Ovary (tissue), 3 donors: ENCODE data around the gene RSPH1.

Source experiments
- CTCF ChIP-seq, 3 donors: fragments of 450-650 bp in 2 of 3; fragments of 200-600 bp in 1 of 3; IDR thresholded peaks; one replicate each; pipeline versions ENCODE4 v1.5.1 to v1.8.0; 2016 to 2022; ENCODE audit warnings: antibody characterized with exemption in 3 of 3, mild to moderate bottlenecking in 1 of 3
- EP300 ChIP-seq: sonication (generic); formaldehyde crosslinking; IDR thresholded peaks from one replicate; pipeline ENCODE4 v1.6.1; 2017; ENCODE audit warnings: antibody characterized with exemption
- donor health status: DM: no; HTN: no; CAD: no.

- no peak for TF ChIP-seq CTCF (IDR thresholded peaks at IDR 0.05)
- no peak for TF ChIP-seq EP300
These were observed 9.2 kb upstream of the RSPH1 start for GRCh38 chr21:42505090-42505726.
